DMS79 treated with DMSO at 0.1 percent for 48 hours (cell line): ENCODE results near the gene C16orf92.

Experiments used
- DNase-seq: peaks from one replicate; lab custom pipeline; 2025; lab: John Stamatoyannopoulos, UW

Gene C16orf92

DNA sequence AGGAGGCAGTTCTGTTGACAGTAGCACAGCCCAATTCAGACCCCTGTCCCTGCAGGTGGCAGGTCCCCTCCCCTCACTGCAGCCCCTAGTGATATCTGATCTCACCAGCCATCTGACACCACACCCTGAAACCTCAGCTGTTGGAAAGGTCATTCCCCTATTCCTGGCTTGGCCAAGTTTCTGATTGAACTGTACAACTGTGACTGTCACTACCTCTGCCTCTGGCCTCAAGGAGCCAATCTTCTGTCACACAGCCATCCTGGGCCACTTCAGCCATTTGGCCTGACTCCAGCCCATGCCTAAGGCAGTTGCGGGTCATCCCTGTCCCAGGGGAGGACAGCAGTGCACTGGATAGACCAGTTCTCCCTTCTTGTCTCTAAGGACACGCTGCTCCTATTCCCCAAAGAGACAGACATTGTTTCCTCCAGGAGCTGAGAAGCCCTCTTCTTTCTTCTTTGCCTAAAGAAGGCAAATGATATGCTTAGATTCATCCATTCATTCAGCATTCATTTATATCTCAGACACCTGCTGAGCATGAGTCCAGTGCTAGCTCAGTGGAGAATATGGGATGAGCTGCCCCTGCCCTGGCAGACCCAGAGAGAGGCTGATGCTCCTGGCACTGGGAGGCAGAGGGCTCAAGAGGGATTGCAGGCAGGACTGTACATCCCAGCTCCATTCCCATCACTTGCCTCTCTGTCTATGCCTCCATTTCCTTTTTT lies 38.0 kb downstream of the C16orf92 start:
- DNase-seq: peak; percentile 95

DNA sequence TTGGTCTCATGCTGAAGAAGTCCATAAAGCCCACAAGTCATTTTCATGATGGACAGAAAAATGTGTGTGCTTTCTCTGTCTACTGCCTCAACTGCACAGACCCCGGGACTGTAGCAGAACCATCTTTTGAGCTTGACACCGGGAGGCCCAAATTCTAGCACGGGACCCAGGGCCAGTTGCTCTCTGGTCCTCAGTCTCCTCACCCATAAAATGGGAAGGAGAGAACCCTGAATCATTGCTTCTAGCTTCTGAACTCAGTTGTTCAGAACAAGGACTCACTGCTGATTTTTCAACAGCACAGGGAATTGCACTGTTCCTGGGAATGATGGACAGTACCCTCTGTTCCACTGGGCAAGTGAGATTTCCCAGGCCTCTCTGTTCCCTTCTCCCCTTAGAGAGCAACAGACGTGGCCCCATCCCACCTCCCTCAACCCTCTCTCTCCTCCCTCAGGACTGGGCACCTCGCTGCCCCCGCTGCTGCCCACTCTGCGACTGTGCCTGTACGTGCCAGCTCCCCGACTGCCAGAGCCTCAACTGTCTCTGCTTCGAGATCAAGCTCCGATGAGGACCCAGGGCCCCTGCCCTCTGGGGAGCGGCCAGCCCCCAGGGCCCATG lies 40.4 kb downstream of the C16orf92 start:
- no peak for DNase-seq

DNA sequence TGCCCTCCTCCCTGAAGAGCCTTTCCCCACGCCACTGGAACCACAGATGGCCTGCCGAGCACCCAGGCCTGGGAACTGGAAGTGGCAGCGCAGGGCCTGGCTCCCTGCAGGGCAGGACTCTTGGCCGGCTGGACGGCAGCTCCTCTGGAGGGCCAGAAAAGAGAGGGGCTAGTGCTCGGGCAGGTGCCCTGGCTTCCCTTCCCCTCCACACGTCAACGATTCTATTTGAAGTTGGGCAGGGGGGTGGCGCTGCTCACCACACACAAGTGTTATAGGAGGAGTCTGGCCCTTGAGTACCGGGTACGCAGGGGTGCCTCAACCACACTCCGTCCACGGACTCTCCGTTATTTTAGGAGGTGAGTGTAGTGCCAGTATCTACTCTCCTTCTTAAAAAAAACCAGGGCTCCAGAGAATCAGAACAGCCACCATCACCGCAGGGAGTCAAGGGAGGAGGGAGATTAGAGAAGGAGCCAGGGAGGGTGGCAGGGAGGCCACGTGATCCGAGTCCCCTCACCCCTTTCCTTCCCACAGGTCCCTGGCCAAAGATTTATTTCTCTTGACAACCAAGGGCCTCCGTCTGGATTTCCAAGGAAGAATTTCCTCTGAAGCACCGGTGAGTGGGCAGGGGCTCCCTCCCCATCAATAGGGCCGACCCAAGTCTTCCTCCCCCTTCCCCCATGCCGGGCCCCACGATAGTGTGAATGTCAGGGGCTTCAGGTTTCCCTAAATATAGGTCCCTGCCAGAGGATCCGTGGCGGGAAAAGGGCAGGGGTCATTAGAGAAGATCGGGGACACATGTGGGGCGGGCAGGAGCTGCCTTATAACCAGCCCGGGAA lies 41.1 kb downstream of the C16orf92 start:
- peak; percentile 80 for DNase-seq

DNA sequence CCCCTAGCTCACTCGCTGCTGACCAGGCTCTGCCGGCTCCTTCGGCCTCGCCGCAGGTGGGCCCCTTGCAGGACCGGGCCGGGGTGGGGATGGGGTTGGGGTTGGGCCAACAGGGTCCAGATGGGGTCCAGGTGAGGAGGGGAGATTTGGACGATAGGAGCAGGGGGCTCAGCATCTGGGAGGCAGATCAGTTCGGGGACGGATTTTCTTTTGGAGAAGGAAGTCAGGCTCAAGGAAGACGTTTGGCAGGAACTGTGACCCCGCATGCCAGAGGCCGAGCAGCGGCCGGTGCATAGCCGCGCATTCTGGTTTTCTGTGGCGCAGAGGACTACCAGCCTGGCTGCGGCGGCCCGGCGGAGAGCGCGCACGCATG lies 41.7 kb downstream of the C16orf92 start:
- DNase-seq: no peak

DNA sequence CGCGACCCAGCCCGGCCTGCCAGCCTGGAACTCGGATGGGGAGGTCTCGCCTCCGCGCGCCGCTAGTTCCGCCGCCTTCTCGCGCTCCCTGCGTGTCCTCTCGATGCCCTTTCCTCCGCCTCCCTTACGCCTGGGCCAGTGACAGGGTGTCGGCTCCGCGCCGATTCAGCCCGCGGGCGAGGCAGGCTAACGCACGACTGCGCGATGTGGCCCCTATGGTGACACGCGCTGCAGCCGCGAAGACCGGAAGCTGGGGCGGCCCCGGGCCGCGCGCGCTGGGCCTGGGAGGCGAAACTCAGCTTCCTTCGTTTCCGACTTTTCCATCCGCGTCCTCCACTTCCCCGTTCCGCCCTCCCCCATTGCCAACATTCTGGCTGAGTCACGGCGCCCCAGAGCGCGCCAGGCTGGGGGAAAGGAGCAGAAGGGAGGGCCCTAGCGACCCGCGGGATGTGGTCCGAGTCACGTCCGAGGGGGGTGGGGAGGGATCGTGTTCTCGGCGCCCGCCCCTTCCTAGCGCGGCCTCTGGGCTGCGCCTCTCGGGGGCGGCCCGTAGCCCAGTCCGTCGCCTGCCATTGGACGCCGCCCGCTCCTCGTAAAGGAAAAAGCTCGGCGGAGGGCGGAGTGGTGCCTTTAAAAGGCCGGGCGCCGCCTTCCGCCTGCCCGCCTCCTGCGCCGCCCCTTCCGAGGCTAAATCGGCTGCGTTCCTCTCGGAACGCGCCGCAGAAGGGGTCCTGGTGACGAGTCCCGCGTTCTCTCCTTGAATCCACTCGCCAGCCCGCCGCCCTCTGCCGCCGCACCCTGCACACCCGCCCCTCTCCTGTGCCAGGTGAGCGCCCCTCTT lies 42.3 kb downstream of the C16orf92 start, which contains the start of gene ALDOA:
Gene ALDOA, plus strand, starts transcription at position 659 of the 841 bp plus-strand sequence. CDS start 1,138 bp downstream, outside the sequence.
- DNase-seq: peak; percentile 89

DNA sequence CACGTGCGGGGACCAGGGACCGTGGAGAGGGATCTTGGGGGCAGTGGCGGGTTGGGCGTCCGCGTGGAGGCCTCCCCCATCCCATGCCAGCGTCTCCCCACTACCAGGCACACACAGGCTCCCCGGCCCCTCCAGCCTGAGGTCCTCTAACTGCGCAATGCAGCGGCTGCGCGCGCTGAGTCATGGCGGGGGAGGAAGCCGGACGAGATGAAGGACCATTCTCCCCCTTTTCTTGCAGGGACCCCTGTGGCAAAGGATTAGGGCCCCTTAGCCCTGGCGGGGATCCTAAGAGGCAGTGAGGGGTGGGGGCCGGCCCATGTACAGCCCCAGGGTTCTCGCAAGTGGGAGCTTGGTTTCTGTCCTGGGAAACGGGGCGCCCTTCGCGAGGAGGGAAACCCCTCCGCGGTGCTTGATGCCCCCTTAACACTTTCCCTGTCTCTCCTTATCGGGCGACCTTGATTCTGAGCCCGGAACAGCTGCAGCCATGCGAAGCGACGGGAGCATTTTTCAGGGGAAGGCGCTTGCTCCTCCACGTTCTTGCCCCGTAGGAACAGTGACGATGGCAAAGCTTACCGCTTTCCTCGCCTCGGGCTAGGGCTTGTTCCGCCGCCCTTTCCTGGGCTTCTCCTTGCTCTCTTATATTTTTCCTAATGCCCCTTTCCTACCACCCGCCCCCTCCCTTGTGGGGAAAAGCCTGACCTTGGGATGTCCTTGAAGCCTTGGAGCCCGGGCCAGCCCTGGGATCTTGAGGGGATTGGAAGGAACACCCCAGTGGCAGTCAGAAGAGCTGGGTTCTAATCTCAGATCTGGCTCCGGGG lies 43.2 kb downstream of the C16orf92 start:
- DNase-seq: peak; percentile 9

DNA sequence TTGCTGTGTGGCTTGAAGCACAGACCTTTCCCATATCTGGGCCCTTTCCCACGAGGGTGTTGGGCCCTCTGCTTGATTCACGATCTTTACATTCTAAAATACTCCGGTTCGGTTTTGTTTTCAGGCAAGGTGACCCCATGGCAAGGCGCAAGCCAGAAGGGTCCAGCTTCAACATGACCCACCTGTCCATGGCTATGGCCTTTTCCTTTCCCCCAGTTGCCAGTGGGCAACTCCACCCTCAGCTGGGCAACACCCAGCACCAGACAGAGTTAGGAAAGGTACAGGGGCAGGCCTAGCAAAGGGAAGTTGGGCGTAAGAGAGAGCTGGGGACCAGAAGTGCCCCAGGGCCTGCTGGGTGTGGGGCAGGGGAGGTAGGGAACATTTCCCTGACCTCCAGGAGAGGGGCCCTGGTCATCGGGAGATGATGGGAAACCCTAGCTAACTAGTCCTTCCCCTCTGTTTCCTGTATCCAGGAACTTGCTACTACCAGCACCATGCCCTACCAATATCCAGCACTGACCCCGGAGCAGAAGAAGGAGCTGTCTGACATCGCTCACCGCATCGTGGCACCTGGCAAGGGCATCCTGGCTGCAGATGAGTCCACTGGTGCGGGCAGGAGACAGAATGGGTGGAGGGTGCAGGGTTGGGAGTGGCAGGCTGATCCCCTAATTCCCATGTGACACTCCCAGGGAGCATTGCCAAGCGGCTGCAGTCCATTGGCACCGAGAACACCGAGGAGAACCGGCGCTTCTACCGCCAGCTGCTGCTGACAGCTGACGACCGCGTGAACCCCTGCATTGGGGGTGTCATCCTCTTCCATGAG lies 44.0 kb downstream of the C16orf92 start:
- no peak for DNase-seq

DNA sequence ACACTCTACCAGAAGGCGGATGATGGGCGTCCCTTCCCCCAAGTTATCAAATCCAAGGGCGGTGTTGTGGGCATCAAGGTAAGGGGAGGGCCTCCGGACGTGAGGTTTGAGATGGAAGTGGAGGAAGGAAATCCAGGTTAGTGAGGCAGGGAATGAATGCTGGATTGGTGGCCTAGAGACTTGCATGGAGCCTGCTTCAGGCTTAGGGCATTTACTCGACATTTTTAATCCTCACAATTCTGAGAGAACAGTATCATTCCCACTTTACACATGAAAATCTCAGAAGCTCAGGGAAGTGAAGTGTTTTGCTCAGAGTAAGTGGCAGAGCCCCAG lies 44.6 kb downstream of the C16orf92 start:
- no peak for DNase-seq

DNA sequence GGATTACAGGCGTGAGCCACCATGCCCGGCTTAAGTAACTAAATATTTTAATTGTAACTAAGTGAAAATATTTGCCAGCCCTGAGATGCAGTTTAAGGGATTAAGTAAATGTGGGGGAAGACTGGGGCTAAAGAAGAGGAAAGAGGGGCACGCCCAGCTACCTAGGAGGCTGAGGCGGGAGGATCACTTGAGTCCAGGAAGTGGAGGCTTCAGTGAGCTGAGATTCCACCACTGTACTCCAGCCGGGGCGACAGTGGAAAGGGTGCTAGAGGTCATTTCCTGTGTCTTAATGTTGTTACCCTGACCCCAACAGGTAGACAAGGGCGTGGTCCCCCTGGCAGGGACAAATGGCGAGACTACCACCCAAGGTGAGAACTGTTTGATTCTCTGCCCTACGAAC lies 45.3 kb downstream of the C16orf92 start:
- no peak for DNase-seq

DNA sequence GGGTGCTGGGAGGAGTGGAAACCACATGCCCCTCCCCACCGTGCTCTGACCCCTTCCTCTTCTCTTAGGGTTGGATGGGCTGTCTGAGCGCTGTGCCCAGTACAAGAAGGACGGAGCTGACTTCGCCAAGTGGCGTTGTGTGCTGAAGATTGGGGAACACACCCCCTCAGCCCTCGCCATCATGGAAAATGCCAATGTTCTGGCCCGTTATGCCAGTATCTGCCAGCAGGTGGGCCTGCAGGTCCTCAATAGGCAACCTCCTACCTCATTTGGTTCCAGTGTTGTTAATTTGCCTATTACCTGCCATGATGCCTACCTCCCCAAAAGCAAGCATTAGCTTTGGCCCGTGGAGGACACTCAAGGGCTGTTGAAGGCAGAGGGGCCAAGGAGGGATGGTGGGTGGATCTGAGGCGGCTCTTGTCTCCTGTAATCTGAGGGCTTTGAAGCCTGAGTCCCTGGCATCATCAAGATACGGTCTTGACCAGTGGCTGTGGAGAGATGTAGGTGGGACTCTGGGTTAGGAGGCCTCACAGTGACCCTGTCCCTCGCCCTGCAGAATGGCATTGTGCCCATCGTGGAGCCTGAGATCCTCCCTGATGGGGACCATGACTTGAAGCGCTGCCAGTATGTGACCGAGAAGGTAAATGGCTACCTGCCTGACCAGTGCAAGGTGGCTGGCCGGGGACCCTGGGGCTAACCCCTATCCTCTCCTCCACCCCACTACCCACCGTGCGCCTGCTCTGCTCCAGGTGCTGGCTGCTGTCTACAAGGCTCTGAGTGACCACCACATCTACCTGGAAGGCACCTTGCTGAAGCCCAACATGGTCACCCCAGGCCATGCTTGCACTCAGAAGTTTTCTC lies 46.0 kb downstream of the C16orf92 start:
- no peak for DNase-seq

DNA sequence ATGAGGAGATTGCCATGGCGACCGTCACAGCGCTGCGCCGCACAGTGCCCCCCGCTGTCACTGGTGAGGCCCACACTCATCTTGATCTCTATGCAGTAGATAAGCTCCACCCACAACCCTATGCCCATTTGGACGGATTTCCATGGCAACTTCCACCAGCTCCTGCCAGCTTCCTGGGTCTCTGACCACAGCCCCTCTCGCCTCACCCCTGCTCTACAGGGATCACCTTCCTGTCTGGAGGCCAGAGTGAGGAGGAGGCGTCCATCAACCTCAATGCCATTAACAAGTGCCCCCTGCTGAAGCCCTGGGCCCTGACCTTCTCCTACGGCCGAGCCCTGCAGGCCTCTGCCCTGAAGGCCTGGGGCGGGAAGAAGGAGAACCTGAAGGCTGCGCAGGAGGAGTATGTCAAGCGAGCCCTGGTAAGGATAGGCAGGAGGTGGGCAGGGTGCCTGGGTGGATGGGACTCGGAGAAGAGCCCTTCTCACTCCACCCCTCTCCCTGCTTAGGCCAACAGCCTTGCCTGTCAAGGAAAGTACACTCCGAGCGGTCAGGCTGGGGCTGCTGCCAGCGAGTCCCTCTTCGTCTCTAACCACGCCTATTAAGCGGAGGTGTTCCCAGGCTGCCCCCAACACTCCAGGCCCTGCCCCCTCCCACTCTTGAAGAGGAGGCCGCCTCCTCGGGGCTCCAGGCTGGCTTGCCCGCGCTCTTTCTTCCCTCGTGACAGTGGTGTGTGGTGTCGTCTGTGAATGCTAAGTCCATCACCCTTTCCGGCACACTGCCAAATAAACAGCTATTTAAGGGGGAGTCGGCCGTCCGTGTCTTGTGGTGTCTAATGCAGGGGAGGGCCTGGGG lies 46.8 kb downstream of the C16orf92 start:
- DNase-seq: no peak

DNA sequence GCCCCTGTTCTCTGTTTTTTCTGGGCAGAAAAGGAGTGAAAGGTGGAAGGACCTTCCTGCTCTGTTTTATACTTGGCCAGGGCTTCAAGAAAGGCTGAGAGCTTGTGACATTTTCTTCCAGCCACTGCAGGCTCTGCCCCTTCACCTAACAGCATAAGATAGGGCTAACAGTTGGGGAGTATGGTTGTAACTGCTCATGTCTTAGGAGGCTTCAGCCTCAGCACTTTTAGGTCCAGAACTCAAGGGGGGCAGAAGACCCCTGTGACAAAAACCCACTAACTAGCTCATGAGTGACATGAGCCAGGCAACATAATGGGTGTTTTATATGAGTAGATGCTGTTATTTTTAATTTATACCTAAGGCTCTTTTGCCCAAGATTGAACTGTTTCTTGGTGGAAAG lies 47.5 kb downstream of the C16orf92 start:
- no peak for DNase-seq
